CMK (cell line): ENCODE data around the gene MMAB.

Source experiments
- DNase-seq: peaks from one replicate; pipeline ENCODE4 v3.0.0-alpha.2; 2010; ENCODE audit warnings: low read depth

Gene MMAB

GRCh38 chr12:109583733-109584132 is 10.4 kb upstream of the MMAB start:
- DNase-seq, result no peak

GRCh38 chr12:109582636-109583035 is 9.3 kb upstream of the MMAB start:
- no peak for DNase-seq

- no peak for DNase-seq
These were observed 8.6 kb upstream of the MMAB start for GRCh38 chr12:109581856-109582255.

- DNase-seq, result no peak
These were observed 8.0 kb upstream of the MMAB start for GRCh38 chr12:109581334-109581691.

- no peak for DNase-seq
These were observed 7.5 kb upstream of the MMAB start for GRCh38 chr12:109580684-109581333.

- DNase-seq, result no peak
These were observed 7.0 kb upstream of the MMAB start for GRCh38 chr12:109580272-109580671.

GRCh38 chr12:109579639-109580038 is 6.3 kb upstream of the MMAB start:
- no peak for DNase-seq

GRCh38 chr12:109578330-109578927 is 5.1 kb upstream of the MMAB start:
- DNase-seq, result no peak

GRCh38 chr12:109577311-109577710 is 4.0 kb upstream of the MMAB start:
- no peak for DNase-seq

- DNase-seq, result no peak
These were observed 2.4 kb upstream of the MMAB start for GRCh38 chr12:109575683-109576082.

- DNase-seq, result no peak
These were observed 575 bp upstream of the MMAB start for GRCh38 chr12:109573914-109574244.

GRCh38 chr12:109572506-109572845 is 828 bp downstream of the MMAB start:
- no peak for DNase-seq

GRCh38 chr12:109571773-109572505 is 1.4 kb downstream of the MMAB start:
- DNase-seq, result no peak

- no peak for DNase-seq
These were observed 4.8 kb downstream of the MMAB start for GRCh38 chr12:109568486-109568885.

GRCh38 chr12:109567967-109568366 is 5.3 kb downstream of the MMAB start:
- no peak for DNase-seq

- no peak for DNase-seq
These were observed 6.0 kb downstream of the MMAB start for GRCh38 chr12:109567296-109567695.

- no peak for DNase-seq
These were observed 6.9 kb downstream of the MMAB start for GRCh38 chr12:109566424-109566823.

- DNase-seq, result no peak
These were observed 9.7 kb downstream of the MMAB start for GRCh38 chr12:109563291-109564284.

GRCh38 chr12:109562871-109563270 is 10.4 kb downstream of the MMAB start:
- no peak for DNase-seq

- no peak for DNase-seq
These were observed 11.6 kb downstream of the MMAB start for GRCh38 chr12:109561711-109562030.

GRCh38 chr12:109560867-109561710 is 12.2 kb downstream of the MMAB start:
- DNase-seq, result no peak

GRCh38 chr12:109559601-109560000 is 13.7 kb downstream of the MMAB start:
- no peak for DNase-seq
